Measurements from ENCODE around the gene GATAD2A. TPM values are rescaled to one million over a fixed set of nuclear protein-coding genes. Genes with fewer than 3 reads are reported as not detected.
"Not testable (repeated sequence)": the region's sequence is repeated elsewhere in the genome, so short reads cannot be mapped to it uniquely, and the experiment has no call there.

GATAD2A gene
- total RNA-seq, 4 donors from 2014 or later = 34.9 to 60.5 (median 42.5) TPM

- intact Hi-C loops (cut with DNase I) = no loop called here
- Histone ChIP-seq H3K27ac (replicated peaks in 1 of 4) (no peak overlapping the region), H3K36me3 (no peaks in the 10 kb centered on the region), H3K4me3 (no peak overlapping the region), H3K27me3 (no peaks in the 10 kb centered on the region), H3K4me1 (peaks cover 19 to 67% (median 29%) of the 10 kb centered on the region in 4 donors), H3K9me3 (no peaks in the 10 kb centered on the region)
- no peak for DNase-seq (ENCODE audit: extremely low spot score)
- TF ChIP-seq POLR2AphosphoS5 (IDR thresholded peaks at IDR 0.05) (no peak), EP300 (IDR thresholded peaks at IDR 0.05) (no peak), POLR2A (IDR thresholded peaks at IDR 0.05; ENCODE audit: low read depth) (no peak)
- TF ChIP-seq, protein P1, sequence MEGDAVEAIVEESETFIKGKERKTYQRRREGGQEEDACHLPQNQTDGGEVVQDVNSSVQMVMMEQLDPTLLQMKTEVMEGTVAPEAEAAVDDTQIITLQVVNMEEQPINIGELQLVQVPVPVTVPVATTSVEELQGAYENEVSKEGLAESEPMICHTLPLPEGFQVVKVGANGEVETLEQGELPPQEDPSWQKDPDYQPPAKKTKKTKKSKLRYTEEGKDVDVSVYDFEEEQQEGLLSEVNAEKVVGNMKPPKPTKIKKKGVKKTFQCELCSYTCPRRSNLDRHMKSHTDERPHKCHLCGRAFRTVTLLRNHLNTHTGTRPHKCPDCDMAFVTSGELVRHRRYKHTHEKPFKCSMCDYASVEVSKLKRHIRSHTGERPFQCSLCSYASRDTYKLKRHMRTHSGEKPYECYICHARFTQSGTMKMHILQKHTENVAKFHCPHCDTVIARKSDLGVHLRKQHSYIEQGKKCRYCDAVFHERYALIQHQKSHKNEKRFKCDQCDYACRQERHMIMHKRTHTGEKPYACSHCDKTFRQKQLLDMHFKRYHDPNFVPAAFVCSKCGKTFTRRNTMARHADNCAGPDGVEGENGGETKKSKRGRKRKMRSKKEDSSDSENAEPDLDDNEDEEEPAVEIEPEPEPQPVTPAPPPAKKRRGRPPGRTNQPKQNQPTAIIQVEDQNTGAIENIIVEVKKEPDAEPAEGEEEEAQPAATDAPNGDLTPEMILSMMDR (IDR thresholded peaks at IDR 0.05) = no peak
- WGBS = 96% methylated on average over 7 of the region's 8 CpGs
These were observed 42.7 kb downstream of the GATAD2A start for GRCh38 chr19:19448238-19448544.

- no peaks in the 10 kb centered on the region for H3K9me3 ChIP-seq
- 67% methylated on average over 13 of the region's 13 CpGs for WGBS
- H3K27ac ChIP-seq (replicated peaks in 1 of 4) = no peak overlapping the region
- intact Hi-C loops (cut with DNase I) = no loop called here
- TF ChIP-seq POLR2AphosphoS5 (IDR thresholded peaks at IDR 0.05) (no peak), EP300 (IDR thresholded peaks at IDR 0.05) (no peak), POLR2A (IDR thresholded peaks at IDR 0.05; ENCODE audit: low read depth) (no peak)
- TF ChIP-seq, protein P1 (IDR thresholded peaks at IDR 0.05) = no peak
- H3K27me3 ChIP-seq = no peaks in the 10 kb centered on the region
- no peak for DNase-seq (ENCODE audit: extremely low spot score)
- H3K4me3 ChIP-seq = no peak overlapping the region
- H3K36me3 ChIP-seq = peaks cover 0 to 4% (median 0%) of the 10 kb centered on the region in 4 donors
- peaks cover 19 to 54% (median 28%) of the 10 kb centered on the region in 4 donors for H3K4me1 ChIP-seq
These were observed 46.2 kb downstream of the GATAD2A start for GRCh38 chr19:19451429-19452242.

DNA sequence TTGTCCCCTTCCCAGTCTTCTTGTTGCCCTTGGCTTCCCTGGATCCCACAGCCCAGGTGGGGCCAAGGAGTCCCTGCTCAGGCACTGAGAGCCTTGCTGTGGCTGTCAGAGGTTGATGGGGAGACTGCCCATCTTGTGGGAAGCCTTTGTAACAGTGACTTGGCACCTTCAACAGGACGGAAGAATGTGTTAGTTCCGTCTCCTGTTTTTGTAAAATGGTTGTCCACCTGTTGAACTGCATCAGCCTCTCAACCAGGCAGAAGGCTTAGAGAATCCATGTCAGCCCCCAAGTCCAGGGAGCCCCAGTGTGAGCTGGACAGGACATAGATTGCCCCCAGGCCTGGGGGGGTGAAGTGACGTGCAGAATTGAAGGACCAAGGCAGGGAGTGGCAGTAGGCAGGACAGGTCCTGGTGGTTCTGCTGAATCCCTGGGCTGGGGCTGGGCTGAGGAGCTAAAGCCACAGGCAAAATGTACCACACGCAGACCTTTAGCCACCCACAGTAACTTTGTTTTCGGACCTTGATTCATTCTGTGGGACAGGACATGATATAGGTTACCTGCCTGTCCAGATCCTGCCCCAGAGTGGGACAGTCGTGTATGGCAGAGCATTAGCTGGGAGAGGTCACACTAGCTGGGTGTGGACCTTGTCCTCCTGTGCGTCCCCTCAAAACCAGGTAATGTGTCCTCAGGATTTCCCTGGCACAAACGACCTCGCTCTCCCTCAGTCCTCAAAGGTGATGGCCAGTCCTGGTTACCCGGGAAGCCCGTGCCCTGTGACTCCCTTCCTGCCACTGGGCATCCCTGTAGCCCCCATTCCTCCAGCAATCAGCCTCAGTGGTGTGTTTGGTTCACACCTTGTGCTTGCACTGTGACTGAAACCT is 47.0 kb downstream of the GATAD2A start:
- Histone ChIP-seq H3K27ac (replicated peaks in 1 of 4) (no peak overlapping the region), H3K36me3 (peaks cover 0 to 8% (median 0%) of the 10 kb centered on the region in 4 donors), H3K4me1 (peaks cover 15 to 52% (median 24%) of the 10 kb centered on the region in 4 donors), H3K27me3 (no peaks in the 10 kb centered on the region), H3K9me3 (no peaks in the 10 kb centered on the region), H3K4me3 (no peak overlapping the region)
- intact Hi-C loops (cut with DNase I) = no loop called here
- WGBS = 89% methylated on average over 11 of the region's 11 CpGs
- no peak for TF ChIP-seq POLR2AphosphoS5 (IDR thresholded peaks at IDR 0.05)
- TF ChIP-seq, protein P1 (IDR thresholded peaks at IDR 0.05) = no peak
- TF ChIP-seq POLR2A (IDR thresholded peaks at IDR 0.05; ENCODE audit: low read depth) = no peak
- TF ChIP-seq EP300 (IDR thresholded peaks at IDR 0.05) = no peak
- no peak for DNase-seq (ENCODE audit: extremely low spot score)

DNA sequence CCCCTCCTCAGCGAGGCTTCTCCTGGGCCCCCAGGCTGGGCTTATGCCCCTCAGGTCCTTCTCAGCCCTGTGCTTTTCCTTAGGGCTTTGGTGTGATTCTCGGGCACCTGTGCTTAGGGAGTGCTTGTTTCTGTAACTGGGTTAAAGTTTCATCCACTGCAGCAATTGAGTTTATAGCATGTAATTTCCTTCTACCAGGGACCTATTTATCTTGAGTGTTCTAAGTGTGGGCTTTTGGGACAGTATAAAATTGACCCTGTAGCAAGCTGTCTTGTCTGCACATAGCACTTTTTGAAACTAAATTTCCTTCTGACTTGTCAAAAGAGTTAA is 47.6 kb downstream of the GATAD2A start:
- H3K4me3 ChIP-seq = no peak overlapping the region
- WGBS = 92% methylated on average over 2 of the region's 2 CpGs
- no peaks in the 10 kb centered on the region for H3K27me3 ChIP-seq
- TF ChIP-seq POLR2AphosphoS5 (IDR thresholded peaks at IDR 0.05) = no peak
- TF ChIP-seq, protein P1 (IDR thresholded peaks at IDR 0.05) = no peak
- TF ChIP-seq EP300 (IDR thresholded peaks at IDR 0.05) = no peak
- TF ChIP-seq POLR2A (IDR thresholded peaks at IDR 0.05; ENCODE audit: low read depth) = no peak
- no peak overlapping the region for H3K27ac ChIP-seq (replicated peaks in 1 of 4)
- peaks cover 14 to 52% (median 21%) of the 10 kb centered on the region in 4 donors for H3K4me1 ChIP-seq
- DNase-seq (ENCODE audit: extremely low spot score) = no peak
- no peaks in the 10 kb centered on the region for H3K9me3 ChIP-seq
- intact Hi-C loops (cut with DNase I) = no loop called here
- peaks cover 0 to 8% (median 0%) of the 10 kb centered on the region in 4 donors for H3K36me3 ChIP-seq

DNA sequence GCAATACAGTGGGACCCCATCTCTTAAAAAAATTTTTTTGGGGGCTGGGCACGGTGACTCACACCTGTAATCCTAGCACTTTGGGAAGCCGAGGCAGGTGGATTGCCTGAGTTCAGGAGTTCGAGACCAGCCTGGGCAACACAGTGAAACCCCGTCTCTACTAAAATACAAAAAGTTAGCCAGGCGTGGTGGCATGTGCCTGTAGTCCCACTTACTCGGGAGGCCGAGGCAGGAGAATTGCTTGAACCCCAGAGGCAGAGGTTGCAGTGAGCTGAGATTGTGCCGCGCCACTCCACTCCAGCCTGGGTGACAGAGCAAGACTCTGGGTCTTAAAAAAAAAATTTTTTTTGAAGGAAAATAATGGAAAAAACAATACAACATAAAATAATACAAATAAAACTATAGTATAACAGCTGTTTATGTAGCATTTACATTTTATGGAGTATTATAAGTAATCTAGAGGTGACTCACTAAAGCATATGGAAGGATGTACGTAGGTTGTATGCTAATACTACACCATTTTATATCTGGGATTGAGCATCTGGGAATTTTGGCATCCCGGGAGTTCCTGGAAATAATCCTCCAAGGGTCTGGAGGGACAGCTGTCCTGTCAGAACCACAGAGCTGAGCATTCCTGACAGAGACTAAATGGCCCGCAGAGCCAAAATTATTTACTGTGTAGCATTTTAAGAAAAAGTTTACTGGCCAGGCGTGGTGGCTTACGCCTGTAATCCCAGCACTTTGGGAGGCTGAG is 49.9 kb downstream of the GATAD2A start:
- H3K4me3 ChIP-seq; H3K9me3 ChIP-seq; H3K27ac ChIP-seq (replicated peaks in 1 of 4); H3K27me3 ChIP-seq; H3K36me3 ChIP-seq; DNase-seq (ENCODE audit: extremely low spot score); intact Hi-C loops (cut with DNase I): not testable (repeated sequence)
- WGBS = 97% methylated on average over 14 of the region's 14 CpGs
- peaks cover 29 to 56% (median 39%) of the 10 kb centered on the region in 4 donors for H3K4me1 ChIP-seq

All from esophagus muscularis mucosa (tissue), 4 donors.